Ammon's horn (tissue), 1 donor: Measurements from ENCODE around the gene MYO7B.

Source experiments
- DNase-seq: peaks from one replicate; pipeline ENCODE4 v3.0.0-alpha.2; 2016; ENCODE audit warnings: low spot score

MYO7B gene

DNA sequence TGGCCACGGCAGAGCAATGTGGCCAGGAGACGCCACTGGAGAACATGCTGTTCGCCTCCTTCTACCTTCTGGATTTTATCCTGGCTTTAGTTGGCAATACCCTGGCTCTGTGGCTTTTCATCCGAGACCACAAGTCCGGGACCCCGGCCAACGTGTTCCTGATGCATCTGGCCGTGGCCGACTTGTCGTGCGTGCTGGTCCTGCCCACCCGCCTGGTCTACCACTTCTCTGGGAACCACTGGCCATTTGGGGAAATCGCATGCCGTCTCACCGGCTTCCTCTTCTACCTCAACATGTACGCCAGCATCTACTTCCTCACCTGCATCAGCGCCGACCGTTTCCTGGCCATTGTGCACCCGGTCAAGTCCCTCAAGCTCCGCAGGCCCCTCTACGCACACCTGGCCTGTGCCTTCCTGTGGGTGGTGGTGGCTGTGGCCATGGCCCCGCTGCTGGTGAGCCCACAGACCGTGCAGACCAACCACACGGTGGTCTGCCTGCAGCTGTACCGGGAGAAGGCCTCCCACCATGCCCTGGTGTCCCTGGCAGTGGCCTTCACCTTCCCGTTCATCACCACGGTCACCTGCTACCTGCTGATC is 115.4 kb downstream of the MYO7B start:
- no peak for DNase-seq

DNA sequence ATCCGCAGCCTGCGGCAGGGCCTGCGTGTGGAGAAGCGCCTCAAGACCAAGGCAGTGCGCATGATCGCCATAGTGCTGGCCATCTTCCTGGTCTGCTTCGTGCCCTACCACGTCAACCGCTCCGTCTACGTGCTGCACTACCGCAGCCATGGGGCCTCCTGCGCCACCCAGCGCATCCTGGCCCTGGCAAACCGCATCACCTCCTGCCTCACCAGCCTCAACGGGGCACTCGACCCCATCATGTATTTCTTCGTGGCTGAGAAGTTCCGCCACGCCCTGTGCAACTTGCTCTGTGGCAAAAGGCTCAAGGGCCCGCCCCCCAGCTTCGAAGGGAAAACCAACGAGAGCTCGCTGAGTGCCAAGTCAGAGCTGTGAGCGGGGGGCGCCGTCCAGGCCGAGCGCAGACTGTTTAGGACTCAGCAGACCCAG is 115.9 kb downstream of the MYO7B start:
- no peak for DNase-seq

DNA sequence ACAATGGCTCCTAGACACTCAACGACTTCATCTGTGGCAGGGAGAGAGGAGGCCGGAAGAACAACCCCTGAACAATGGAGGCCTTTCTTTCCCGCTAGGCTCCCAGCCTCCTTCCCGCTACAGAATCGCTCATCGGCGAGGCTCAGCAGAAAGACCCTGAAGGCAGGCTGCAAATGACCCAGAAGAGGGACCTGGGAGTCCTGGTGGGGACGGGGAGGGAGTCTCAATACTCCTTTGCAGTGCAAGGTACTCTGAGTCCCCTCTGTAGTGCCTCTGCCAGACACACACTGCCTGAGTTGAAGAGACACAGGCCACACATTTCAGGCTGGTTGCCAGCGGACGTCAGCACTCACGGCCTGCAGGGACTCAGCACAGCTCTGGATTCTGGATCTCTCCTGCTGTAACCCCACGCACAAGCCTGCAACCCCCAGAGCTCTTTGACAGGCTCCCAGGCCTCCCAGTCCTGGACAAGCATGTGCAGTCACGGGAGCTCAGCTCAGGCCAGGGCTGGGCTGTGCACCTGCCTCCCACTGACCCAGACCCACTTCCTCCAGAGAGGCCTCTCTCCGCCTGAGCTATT is 116.6 kb downstream of the MYO7B start:
- DNase-seq, result peak; percentile 84

DNA sequence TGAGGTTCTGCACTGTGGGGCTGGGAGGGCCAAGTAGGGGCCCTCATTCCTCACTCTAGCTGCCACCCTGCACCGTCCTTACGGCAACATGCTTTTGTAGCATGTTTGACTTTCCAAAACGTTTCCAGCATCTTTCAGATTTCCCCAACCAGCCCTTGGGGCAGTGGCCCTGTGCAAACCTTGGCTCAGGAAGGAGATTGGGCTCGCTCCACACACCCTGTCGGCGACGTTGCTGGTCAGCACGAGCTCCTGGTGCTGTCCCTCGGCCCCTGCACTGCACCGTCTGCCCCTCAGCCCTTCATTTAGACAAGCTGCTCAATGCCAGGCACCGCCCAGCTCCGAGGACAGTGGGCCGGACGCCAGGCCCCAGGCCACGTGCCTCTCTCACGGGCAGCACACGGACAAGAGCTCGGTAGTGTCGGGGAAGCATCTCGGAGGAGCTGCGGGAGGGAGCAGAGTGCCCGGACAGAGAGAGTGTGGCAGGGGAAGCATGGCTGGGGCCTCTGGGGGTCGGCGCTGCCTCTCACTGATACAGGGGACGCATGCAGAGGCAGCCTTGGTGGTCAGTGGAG is 117.4 kb downstream of the MYO7B start:
- no peak for DNase-seq

DNA sequence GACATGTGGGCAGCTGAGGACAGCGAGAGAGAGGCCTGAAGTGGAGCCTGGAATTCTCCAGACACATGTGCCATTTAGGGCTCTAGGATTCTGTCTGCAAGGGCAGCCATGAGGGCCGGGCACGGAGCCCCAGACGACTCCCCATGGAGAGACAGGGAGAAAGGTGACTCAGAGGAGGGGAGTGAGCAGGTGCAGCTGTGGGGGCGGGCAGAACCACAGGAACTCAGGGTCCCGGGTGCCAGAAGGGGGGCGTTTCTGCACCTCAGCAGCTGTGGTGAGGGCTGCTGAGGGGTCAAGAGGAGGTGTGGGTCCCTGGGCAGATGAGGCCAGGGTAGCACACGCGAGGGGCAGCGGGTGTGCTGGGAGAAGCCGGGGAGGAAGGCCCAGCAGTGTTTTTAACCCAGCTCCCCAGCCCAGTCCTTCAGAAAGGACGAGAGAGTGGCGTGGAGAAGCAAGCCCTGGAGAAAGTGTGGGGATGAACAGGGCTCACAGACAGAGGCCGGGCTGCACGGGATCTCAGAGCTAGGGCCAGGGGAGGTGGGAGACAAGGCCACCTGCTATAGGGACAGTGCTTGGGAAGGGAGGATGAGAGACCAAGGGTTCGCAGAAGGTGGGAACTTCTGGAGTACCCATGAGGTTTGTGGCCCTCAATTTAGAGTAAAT is 118.1 kb downstream of the MYO7B start:
- DNase-seq, result no peak

DNA sequence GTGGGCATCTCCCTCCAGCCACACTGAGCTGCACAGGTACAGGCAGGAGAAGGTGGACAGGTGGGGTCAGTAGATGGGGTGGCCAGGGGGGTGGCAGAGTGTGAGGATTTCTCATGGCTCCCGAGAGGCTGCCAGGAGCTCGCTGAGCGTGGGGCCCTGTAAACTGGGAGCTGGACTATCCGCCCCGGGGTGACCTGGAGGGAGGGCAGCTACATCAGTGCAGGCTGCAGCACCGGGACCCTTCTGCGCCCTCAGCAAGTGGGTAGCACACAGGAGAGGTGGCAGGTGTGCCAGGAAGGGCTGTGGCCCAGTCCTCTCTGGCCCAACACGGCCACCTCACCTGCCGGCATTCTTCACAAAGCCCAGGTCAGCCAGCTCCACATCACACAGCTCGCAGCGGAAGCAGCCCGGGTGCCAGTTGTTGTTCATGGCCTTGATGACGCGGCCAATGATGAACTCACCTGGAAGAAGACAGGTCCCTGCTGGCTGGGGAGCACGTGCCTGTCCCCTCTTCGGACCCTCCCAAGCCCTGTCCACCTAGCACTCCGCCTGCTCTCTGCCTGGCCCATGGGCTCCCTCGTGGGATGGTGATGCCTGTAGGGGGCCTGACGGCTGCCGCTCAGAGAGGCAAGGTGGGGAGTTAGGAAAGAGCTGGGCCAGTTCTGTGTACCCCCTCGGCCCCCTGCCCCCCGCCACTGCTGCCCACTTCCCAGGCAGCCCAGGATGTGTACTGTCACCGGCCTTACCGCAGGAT is 118.8 kb downstream of the MYO7B start:
- no peak for DNase-seq

DNA sequence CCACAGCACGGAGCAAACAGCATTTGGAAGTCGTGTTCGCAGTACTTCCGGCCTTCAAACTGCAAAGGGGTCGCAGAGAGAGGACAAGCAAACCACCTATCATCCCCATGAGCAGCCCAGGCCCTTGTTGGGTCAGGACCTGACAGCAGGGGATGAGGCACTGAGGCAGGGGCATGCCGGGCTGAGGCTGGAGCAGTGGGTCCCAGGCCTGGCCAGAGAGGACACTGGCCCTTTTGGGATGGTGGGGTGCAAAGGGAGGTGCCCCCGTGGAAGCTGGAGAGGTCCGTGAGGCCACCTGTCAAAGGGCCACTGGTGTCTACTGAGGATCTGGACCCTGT is 119.3 kb downstream of the MYO7B start:
- no peak for DNase-seq

DNA sequence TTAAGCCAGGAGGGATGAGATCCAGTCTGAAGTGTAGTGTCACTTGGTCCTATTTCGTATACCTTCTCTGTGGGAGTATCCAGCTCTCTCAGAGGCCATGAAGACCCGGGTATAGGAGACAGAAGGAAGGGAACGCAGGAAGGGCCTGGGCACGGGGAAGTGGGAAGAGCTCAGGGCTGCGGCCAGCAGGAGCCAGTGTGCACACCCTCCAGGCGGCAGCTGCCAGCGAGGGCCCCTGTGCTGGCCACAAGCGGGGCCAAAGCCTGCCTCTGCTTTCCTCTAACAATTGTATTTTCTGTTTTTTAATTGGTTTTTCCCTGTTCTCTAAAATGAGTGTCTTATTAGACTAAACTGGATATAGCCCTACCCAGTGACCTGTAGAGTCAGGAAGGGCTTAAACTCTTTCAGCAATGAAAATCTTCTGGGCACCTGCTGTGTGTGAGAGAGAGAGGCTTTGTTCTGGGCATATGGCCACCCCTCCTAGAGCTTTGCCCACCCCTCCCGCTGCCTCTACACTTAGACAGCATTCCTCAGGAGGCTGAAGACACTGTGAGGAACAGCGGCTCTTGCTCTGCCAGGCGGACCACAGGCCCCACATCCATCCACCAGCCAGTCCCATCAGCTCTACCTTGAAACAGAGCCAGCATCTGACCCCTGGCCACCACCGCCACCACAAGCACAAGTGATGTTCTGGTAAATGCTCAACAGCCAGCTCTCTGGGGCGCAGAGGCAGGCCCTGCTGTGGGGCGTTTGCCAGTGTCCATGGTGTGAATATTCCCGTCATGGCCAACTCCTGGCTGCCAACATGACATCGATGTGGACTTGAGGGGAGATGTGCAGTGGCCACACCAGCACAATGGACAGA is 120.0 kb downstream of the MYO7B start:
- no peak for DNase-seq

DNA sequence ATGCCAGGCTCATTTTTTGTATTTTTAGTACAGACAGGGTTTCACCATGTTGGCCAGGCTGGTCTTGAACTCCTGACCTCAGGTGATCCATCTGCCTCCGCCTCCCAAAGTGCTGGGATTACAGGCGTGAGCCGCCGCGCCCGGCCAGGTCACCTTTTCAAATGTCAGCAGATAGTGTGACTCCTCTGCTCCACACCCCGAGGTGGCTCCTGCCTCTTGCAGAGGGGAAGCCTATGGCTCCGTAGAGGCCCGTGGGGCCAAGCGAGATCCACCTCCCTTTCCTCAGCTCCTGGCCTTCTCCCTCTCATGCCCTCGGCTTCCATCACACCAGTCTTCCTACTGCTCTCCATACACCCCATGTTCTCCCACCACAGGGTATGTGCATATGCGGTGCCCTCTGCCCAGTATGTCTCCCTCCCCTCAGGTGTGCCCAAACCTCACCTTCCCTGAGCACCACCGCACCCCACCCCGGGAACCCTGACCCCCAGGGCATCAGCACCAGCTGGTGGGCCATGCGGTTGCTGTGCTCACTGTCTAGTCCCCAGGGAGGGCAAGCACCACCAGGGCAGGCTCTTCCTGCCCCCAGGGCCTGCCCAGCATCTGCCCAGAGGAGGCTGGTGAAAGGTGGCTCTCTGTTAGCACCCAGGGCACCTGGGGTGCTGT is 121.2 kb downstream of the MYO7B start:
- no peak for DNase-seq

DNA sequence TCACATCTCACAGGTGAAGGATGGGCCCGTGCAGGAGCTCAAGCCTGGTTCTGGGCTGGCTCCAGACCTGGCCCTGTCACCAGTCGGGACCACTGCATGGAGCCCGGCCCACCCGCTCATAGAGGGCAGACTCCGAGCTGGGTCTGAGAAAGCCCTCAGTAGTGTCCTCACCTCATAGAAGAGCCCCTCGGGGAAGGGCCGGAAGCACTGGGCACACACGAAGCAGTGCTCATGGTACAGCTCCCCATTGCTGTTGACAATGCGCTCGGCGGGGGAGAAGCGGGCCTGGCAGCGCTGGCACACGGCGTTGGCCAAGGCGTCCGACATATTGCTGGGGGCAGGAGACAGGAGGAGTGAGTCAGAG is 121.7 kb downstream of the MYO7B start:
- no peak for DNase-seq

DNA sequence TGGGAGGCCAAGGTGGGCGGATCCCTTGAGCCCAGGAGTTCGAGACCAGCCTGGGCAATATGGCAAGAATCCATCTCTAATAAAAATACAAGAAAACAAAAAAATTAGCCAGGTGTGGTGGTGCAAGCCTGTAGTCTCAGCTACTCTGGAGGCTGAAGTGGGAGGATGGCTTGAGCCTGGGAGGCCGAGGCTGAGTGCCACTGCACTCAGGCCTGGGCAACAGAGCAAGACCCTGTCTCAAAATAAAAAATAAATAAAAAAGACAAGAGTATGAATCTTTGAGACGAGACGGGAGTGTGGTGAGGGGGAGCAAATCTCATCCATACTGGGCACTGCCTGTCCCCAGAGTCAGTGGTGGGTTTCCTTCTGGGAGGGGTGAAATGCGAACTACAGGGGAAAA is 122.7 kb downstream of the MYO7B start:
- no peak for DNase-seq

DNA sequence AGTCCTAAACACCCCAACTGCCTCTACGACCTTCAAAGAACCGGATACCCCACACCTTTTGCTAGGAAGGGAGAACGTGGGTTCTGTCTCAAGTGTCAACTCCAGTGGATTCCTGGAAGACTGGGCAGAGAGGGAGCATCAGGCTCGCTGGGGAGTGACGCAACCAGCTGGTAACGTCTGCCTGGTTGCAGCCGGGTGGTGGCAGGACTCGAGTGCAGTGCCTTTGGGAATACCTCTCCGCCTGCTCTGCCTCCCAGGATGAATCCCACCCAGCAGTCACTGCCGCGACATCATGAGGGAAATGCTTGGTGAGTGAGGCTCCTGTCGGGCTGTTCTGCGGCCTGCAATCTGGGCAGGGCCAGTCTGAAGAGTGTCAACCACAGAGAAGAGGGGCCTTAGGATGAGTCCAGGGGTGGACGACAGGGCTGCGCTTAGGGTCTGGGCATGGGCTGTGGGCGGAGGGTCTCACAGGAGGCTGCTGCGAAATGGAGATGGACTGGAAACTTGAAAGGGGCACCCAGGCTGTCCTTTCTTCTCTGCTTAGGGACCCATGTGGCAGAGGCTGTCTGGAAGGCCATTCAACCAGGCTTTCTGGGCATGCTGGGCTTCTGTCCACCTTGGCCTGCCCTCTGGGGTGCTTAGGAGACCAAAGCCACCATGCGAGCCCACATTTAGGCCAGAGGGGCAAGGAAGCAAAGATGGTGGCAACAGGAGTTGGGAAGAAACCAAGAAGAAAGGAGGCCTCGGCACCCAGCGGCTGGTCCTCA is 123.3 kb downstream of the MYO7B start:
- no peak for DNase-seq

DNA sequence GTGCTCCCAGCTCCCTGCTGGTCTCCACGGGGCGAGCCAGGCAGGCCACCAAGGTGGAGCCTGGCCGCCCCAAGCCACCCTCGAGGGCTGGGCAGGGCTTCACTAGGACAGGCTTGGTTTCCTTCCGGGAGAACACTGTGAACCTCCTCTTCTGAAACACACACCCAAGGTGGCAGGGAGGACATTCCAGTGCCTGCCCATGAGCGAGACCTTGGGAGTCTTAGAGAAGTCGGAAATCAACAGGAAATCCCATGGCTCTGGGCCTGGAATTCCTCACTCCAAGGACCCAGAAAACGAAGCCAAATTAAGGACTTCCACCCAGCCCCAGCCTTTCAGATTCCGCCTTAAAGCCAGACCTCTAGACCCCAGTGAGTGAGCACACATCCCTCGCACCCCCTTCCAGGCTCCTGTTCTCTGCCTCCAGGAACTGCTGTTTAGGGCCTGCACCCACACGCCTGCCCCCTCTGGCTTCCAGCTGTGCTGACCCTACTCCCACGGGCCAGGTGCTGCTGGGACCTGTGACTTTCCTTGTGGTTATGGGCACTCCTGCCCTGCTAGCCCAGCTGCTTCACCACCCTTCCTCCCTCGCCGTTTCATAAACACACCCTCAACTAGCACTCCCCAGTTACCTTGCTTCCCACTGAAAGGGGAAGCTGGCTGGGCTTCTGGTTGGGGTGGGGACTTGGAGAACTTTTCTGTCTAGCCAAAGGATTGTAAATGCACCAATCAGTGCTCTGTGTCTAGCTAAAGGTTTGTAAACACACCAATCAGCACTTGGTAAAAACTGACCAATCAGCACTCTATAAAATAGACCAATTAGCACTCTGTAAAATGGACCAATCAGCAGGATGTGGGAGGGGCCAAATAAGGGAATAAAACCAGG is 124.2 kb downstream of the MYO7B start:
- no peak for DNase-seq

DNA sequence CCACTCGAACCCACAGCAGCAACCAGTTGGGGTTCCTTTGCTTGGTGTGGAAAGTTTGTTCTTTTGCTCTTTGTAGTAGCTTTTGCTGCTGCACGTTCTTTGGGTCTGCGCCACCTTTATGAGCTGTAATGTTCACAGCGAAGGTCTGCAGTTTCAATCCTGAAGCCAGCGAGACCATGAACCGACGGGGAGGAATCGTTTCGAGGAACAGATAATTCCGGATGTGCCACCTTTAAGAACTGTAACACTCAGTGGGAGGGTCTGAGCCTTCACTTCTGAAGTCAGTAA is 124.8 kb downstream of the MYO7B start:
- no peak for DNase-seq

DNA sequence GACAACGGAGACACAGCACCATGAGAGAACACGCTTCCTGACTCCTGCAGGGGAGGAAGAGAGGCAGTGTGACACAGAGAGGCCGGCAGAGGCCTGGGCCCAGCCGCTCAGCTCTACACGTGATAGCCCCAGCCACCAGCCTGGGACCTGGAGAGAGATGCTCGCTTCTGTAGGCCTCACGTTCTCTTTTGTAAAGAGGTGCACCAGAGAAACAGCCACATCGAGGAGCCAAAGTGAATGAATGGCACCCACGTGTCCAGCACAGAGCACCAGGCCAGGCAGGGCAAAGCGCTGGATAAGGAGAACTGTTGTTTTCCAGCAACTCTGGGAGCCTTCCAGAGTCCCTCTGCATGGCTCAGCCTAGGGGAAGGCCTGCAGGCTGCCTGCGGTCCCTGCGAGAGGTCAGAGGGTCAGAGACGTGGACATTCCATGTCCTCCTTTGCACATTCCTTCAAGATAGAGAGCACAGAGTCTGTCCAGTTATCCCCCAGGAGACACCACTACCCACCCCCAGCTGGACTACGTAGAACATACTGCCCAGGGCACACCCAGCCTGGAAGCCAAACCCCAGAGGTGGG is 125.7 kb downstream of the MYO7B start:
- peak; percentile 66 for DNase-seq

DNA sequence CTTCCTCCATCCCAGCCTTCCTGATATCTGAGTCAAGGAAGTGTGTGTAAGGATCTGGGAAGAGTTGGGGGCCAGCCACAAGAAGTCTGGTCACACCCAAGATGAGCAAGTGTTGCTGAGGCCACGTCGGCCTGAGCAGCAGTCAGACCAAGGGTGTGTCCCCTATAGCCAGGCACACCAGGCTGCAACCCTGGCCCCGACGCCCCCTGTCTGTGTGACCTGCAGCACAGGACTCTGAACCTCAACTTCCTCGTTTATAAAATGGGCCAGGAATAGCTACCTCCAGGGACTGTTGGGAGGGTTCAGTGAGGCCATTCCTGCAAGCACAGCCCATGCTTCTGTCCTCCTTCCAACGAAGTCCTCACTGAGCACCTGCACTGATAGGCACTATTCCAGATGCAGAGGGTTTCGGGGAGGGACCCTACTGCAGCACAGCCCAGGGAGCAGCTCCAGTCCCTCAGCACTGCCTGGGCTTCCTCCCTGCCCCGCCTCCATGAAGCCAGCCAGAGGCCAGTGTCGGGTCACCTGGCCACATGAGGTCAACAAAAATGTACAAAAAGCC is 126.5 kb downstream of the MYO7B start:
- no peak for DNase-seq

DNA sequence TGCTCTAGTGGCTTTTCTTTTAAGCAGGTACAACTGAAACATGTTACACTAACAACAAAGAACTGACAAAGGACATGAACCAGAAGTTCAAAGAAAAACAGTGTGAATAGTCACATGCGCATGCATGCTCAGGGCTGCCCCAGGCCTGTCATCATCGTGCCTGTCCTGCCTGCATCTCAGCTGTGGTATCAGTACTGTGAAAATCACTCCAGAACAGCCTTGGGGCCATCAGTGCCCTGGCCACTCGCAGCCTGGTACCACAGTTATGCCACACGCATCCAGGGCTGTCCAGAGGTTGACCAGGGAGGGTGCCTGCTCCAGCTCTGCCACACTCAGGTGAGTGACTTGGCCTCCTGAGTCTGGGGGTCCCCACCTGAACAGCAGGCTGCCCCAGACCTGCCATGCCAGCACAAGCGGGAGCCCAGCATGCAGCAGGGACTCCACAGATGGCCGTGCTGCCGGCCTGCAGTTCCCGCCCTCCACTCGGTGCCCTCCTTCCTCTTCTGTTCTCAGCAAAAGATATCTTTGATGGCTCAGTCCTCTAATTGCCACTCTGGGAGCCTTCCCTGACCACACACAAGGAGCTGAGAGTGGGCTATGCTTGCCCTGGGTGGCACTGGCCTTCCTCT is 127.6 kb downstream of the MYO7B start:
- DNase-seq, result no peak

DNA sequence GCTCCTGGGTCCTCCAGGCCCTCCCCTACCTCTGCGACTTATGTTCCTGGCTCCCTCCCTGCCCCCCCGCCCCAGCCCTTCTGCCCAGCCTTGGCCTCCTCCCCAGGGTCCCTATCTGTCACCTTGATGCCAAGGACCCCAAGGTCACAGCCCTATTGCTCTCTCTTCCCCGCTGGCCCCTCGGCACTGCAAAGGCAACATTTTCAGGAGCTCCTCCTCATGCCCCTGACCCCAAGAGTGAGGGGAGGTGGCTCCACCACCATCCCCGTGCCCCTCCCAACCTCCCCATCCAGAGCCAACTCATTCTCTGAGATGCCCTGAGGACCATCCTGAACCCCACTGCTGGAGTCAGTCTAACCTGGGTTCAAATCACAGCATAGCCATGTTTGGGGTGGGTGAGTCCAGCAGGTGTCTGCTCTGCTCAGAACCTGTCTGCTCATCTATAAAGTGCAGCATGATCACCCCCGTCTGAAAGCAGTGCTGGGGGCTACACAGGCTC is 128.1 kb downstream of the MYO7B start:
- no peak for DNase-seq
